ENCODE data around the gene GRIK4. TPM values are rescaled to one million over a fixed set of nuclear protein-coding genes. Genes with fewer than 3 reads are reported as not detected.

The GRIK4 gene
- total and polyA plus RNA-seq, 2 experiments from 2014 or later, result not detected

- H3K4me2 ChIP-seq (ENCODE audit: unreplicated experiment), result no peak overlapping the region
- no peaks in the 10 kb centered on the region for H3K4me1 ChIP-seq (ENCODE audit: insufficient read depth)
- no peaks in the 10 kb centered on the region for H3K9me3 ChIP-seq (ENCODE audit: low read depth)
- no peaks in the 10 kb centered on the region for H3F3A ChIP-seq (ENCODE audit: insufficient read depth)
- no peaks in the 10 kb centered on the region for H3K9me2 ChIP-seq (ENCODE audit: insufficient read depth)
- 74 to 75% methylated on average over 4 of the region's 4 CpGs for WGBS, 2 experiments (ENCODE audit: low coverage in 1 of 2, low lambda C conversion rate in 2 of 2, missing lambda C conversion rate in 2 of 2)
- H3K9ac ChIP-seq, result no peak overlapping the region
- no peak overlapping the region for H3K4me3 ChIP-seq
- no peak for DNase-seq
- no peaks in the 10 kb centered on the region for H4K20me1 ChIP-seq (ENCODE audit: insufficient read depth)
- H3K27ac ChIP-seq, result no peak overlapping the region
- TF ChIP-seq EZH2 (IDR thresholded peaks at IDR 0.05; ENCODE audit: insufficient read depth, poor library complexity, severe bottlenecking) (no peak), EZH2phosphoT487 (IDR thresholded peaks at IDR 0.05; ENCODE audit: insufficient read depth, low read depth) (no peak)
- in situ Hi-C loops (cut with MboI), result no loop called here
- no peak overlapping the region for H2AFZ ChIP-seq
- no peaks in the 10 kb centered on the region for H3K79me2 ChIP-seq (ENCODE audit: insufficient read depth)
- no peaks in the 10 kb centered on the region for H3K36me3 ChIP-seq (ENCODE audit: low read depth)
- peaks cover 31% of the 10 kb centered on the region for H3K27me3 ChIP-seq (replicated peaks; ENCODE audit: insufficient read depth)
Observed at GRCh38 chr11:120816176-120816575, 304.6 kb downstream of the GRIK4 start.

- in situ Hi-C loops (cut with MboI), result no loop called here
- Histone ChIP-seq H3K27me3 (replicated peaks; ENCODE audit: insufficient read depth) (peaks cover 31% of the 10 kb centered on the region), H3K27ac (no peak overlapping the region), H3K9me3 (ENCODE audit: low read depth) (no peaks in the 10 kb centered on the region), H3K9me2 (ENCODE audit: insufficient read depth) (no peaks in the 10 kb centered on the region), H3K4me3 (no peak overlapping the region), H3K9ac (no peak overlapping the region), H3K36me3 (ENCODE audit: low read depth) (no peaks in the 10 kb centered on the region), H3K4me2 (ENCODE audit: unreplicated experiment) (no peak overlapping the region), H3K4me1 (ENCODE audit: insufficient read depth) (no peaks in the 10 kb centered on the region), H3F3A (ENCODE audit: insufficient read depth) (no peaks in the 10 kb centered on the region), H4K20me1 (ENCODE audit: insufficient read depth) (no peaks in the 10 kb centered on the region), H3K79me2 (ENCODE audit: insufficient read depth) (no peaks in the 10 kb centered on the region), H2AFZ (no peak overlapping the region)
- DNase-seq, result no peak
- TF ChIP-seq EZH2 (IDR thresholded peaks at IDR 0.05; ENCODE audit: insufficient read depth, poor library complexity, severe bottlenecking) (no peak), EZH2phosphoT487 (IDR thresholded peaks at IDR 0.05; ENCODE audit: insufficient read depth, low read depth) (no peak)
- 78 to 82% methylated on average over 9 of the region's 9 CpGs for WGBS, 2 experiments (ENCODE audit: low coverage in 1 of 2, low lambda C conversion rate in 2 of 2, missing lambda C conversion rate in 2 of 2)
Observed at GRCh38 chr11:120816711-120817110, 305.2 kb downstream of the GRIK4 start.

GRCh38 chr11:120817158-120817557, 305.6 kb downstream of the GRIK4 start:
- Histone ChIP-seq H4K20me1 (ENCODE audit: insufficient read depth) (no peaks in the 10 kb centered on the region), H3F3A (ENCODE audit: insufficient read depth) (no peaks in the 10 kb centered on the region), H2AFZ (no peak overlapping the region), H3K4me1 (ENCODE audit: insufficient read depth) (no peaks in the 10 kb centered on the region), H3K4me3 (no peak overlapping the region), H3K9ac (no peak overlapping the region), H3K9me2 (ENCODE audit: insufficient read depth) (no peaks in the 10 kb centered on the region), H3K4me2 (ENCODE audit: unreplicated experiment) (no peak overlapping the region), H3K27me3 (replicated peaks; ENCODE audit: insufficient read depth) (peaks cover 31% of the 10 kb centered on the region), H3K36me3 (ENCODE audit: low read depth) (no peaks in the 10 kb centered on the region), H3K9me3 (ENCODE audit: low read depth) (no peaks in the 10 kb centered on the region), H3K27ac (no peak overlapping the region), H3K79me2 (ENCODE audit: insufficient read depth) (no peaks in the 10 kb centered on the region)
- in situ Hi-C loops (cut with MboI), result no loop called here
- TF ChIP-seq EZH2 (IDR thresholded peaks at IDR 0.05; ENCODE audit: insufficient read depth, poor library complexity, severe bottlenecking), result no peak
- WGBS, 2 experiments (ENCODE audit: low coverage in 1 of 2, low lambda C conversion rate in 2 of 2, missing lambda C conversion rate in 2 of 2), result 72 to 81% methylated on average over 2 of the region's 2 CpGs
- no peak for DNase-seq

DNA sequence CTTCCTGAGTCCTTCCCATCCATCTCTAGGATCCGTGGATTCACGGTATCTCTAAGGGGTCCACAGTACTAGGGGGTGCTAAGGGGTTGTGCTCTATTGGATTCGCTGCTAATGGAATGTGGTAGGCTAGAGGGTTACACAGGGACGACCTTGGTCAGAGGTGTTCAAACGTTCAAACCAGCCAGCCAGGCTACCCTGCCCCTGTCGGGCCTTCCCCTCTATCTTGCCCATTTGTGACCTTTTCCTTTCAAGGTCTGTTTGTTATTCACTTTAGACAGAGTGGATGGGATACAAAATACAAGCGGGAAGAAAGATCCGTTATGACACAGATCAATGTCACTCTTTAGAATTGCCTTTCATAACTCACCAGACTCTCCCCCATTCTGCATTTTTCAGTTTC, 306.5 kb downstream of the GRIK4 start:
- in situ Hi-C loops (cut with MboI), result no loop called here
- H3K4me3 ChIP-seq, result no peak overlapping the region
- no peak for DNase-seq
- TF ChIP-seq EZH2 (IDR thresholded peaks at IDR 0.05; ENCODE audit: insufficient read depth, poor library complexity, severe bottlenecking) (no peak), EZH2phosphoT487 (IDR thresholded peaks at IDR 0.05; ENCODE audit: insufficient read depth, low read depth) (no peak)
- no peak overlapping the region for H3K9ac ChIP-seq
- no peaks in the 10 kb centered on the region for H3K79me2 ChIP-seq (ENCODE audit: insufficient read depth)
- no peaks in the 10 kb centered on the region for H3K36me3 ChIP-seq (ENCODE audit: low read depth)
- H2AFZ ChIP-seq, result no peak overlapping the region
- no peaks in the 10 kb centered on the region for H3K9me2 ChIP-seq (ENCODE audit: insufficient read depth)
- H4K20me1 ChIP-seq (ENCODE audit: insufficient read depth), result no peaks in the 10 kb centered on the region
- WGBS, 2 experiments (ENCODE audit: low coverage in 1 of 2, low lambda C conversion rate in 2 of 2, missing lambda C conversion rate in 2 of 2), result 74 to 76% methylated on average over 8 of the region's 8 CpGs
- no peaks in the 10 kb centered on the region for H3K9me3 ChIP-seq (ENCODE audit: low read depth)
- no peaks in the 10 kb centered on the region for H3F3A ChIP-seq (ENCODE audit: insufficient read depth)
- H3K27ac ChIP-seq, result no peak overlapping the region
- H3K27me3 ChIP-seq (replicated peaks; ENCODE audit: insufficient read depth), result peaks cover 31% of the 10 kb centered on the region
- H3K4me2 ChIP-seq (ENCODE audit: unreplicated experiment), result no peak overlapping the region
- no peaks in the 10 kb centered on the region for H3K4me1 ChIP-seq (ENCODE audit: insufficient read depth)

- in situ Hi-C loops (cut with MboI), result no loop called here
- WGBS, 2 experiments (ENCODE audit: low coverage in 1 of 2, low lambda C conversion rate in 2 of 2, missing lambda C conversion rate in 2 of 2), result 25 to 38% methylated on average over 7 of the region's 7 CpGs
Observed at GRCh38 chr11:120819003-120819402, 307.5 kb downstream of the GRIK4 start.

More at GRCh38 chr11:120819003-120819402, 307.5 kb downstream of the GRIK4 start:
- no peaks in the 10 kb centered on the region for H4K20me1 ChIP-seq (ENCODE audit: insufficient read depth)
- no peaks in the 10 kb centered on the region for H3K36me3 ChIP-seq (ENCODE audit: low read depth)
- no peak for DNase-seq
- H3K9me3 ChIP-seq (ENCODE audit: low read depth), result no peaks in the 10 kb centered on the region
- no peaks in the 10 kb centered on the region for H3F3A ChIP-seq (ENCODE audit: insufficient read depth)
- H3K27ac ChIP-seq, result no peak overlapping the region
- no peaks in the 10 kb centered on the region for H3K79me2 ChIP-seq (ENCODE audit: insufficient read depth)
- no peak overlapping the region for H3K9ac ChIP-seq
- H3K9me2 ChIP-seq (ENCODE audit: insufficient read depth), result no peaks in the 10 kb centered on the region
- H2AFZ ChIP-seq, result no peak overlapping the region
- no peak for TF ChIP-seq EZH2 (IDR thresholded peaks at IDR 0.05; ENCODE audit: insufficient read depth, poor library complexity, severe bottlenecking)
- no peak for TF ChIP-seq EZH2phosphoT487 (IDR thresholded peaks at IDR 0.05; ENCODE audit: insufficient read depth, low read depth)
- H3K4me2 ChIP-seq (ENCODE audit: unreplicated experiment), result no peak overlapping the region
- no peaks in the 10 kb centered on the region for H3K4me1 ChIP-seq (ENCODE audit: insufficient read depth)
- H3K27me3 ChIP-seq (replicated peaks; ENCODE audit: insufficient read depth), result peaks cover 24% of the 10 kb centered on the region
- H3K4me3 ChIP-seq, result no peak overlapping the region
